Activated T-cell treated with anti-CD3 and anti-CD28 coated beads, Interleukin-2, amount 50 U/mL, for 24 hours (primary cell): Measurements from ENCODE around the gene KCTD15.

ENCODE experiments used
- DNase-seq: peaks from one replicate; pipeline ENCODE4 v3.0.0-alpha.2; 2020
- H3K27ac Mint-ChIP-seq: 2 replicates; pipeline ENCODE4 v1.8.0; 2020; ENCODE audit warnings: mild to moderate bottlenecking, mixed read lengths
- H3K27me3 Mint-ChIP-seq: 2 replicates; pipeline ENCODE4 v1.8.0; 2020; ENCODE audit warnings: mixed read lengths
- H3K36me3 Mint-ChIP-seq: 2 replicates; pipeline ENCODE4 v1.8.0; 2020; ENCODE audit warnings: low read depth, mixed read lengths
- H3K4me1 Mint-ChIP-seq: 2 replicates; pipeline ENCODE4 v1.8.0; 2020; ENCODE audit warnings: low read depth, mixed read lengths
- H3K4me3 Mint-ChIP-seq: 2 replicates; pipeline ENCODE4 v1.8.0; 2020; ENCODE audit warnings: mild to moderate bottlenecking, moderate library complexity, mixed read lengths
- H3K9me3 Mint-ChIP-seq: 2 replicates; pipeline ENCODE4 v1.8.0; 2020; ENCODE audit warnings: mixed read lengths

The KCTD15 gene

GRCh38 chr19:33826521-33826920, 29.9 kb downstream of the KCTD15 start:
- Mint-ChIP-seq H3K4me3 (no peak overlapping the region), H3K27ac (no peak overlapping the region)

GRCh38 chr19:33828266-33829075, 31.8 kb downstream of the KCTD15 start:
- no peak overlapping the region for H3K27ac Mint-ChIP-seq
- DNase-seq, result no peak
- H3K4me3 Mint-ChIP-seq, result no peak overlapping the region
- peaks cover 28% of the 10 kb centered on the region for H3K27me3 Mint-ChIP-seq
- no peaks in the 10 kb centered on the region for H3K36me3 Mint-ChIP-seq
- no peaks in the 10 kb centered on the region for H3K4me1 Mint-ChIP-seq
- no peaks in the 10 kb centered on the region for H3K9me3 Mint-ChIP-seq

More at GRCh38 chr19:33826521-33826920, 29.9 kb downstream of the KCTD15 start:
- Mint-ChIP-seq H3K27me3 (peaks cover 30% of the 10 kb centered on the region), H3K4me1 (peaks cover 4% of the 10 kb centered on the region), H3K36me3 (no peaks in the 10 kb centered on the region), H3K9me3 (no peaks in the 10 kb centered on the region)
- no peak for DNase-seq

GRCh38 chr19:33830264-33830663, 33.6 kb downstream of the KCTD15 start:
- H3K36me3 Mint-ChIP-seq, result no peaks in the 10 kb centered on the region
- peaks cover 28% of the 10 kb centered on the region for H3K27me3 Mint-ChIP-seq
- H3K4me3 Mint-ChIP-seq, result no peak overlapping the region
- DNase-seq, result no peak
- no peaks in the 10 kb centered on the region for H3K9me3 Mint-ChIP-seq
- no peaks in the 10 kb centered on the region for H3K4me1 Mint-ChIP-seq
- H3K27ac Mint-ChIP-seq, result no peak overlapping the region

GRCh38 chr19:33831825-33832224, 35.2 kb downstream of the KCTD15 start:
- Mint-ChIP-seq H3K9me3 (no peaks in the 10 kb centered on the region), H3K27me3 (peaks cover 22% of the 10 kb centered on the region), H3K4me3 (no peak overlapping the region), H3K4me1 (no peaks in the 10 kb centered on the region), H3K27ac (no peak overlapping the region), H3K36me3 (no peaks in the 10 kb centered on the region)
- no peak for DNase-seq

GRCh38 chr19:33832633-33833032, 36.0 kb downstream of the KCTD15 start:
- peaks cover 22% of the 10 kb centered on the region for H3K27me3 Mint-ChIP-seq

GRCh38 chr19:33840382-33840781, 43.7 kb downstream of the KCTD15 start:
- Mint-ChIP-seq H3K4me3 (no peak overlapping the region), H3K9me3 (no peaks in the 10 kb centered on the region), H3K4me1 (no peaks in the 10 kb centered on the region), H3K36me3 (no peaks in the 10 kb centered on the region), H3K27me3 (peaks cover 42% of the 10 kb centered on the region), H3K27ac (no peak overlapping the region)
- no peak for DNase-seq

More at GRCh38 chr19:33832633-33833032, 36.0 kb downstream of the KCTD15 start:
- Mint-ChIP-seq H3K9me3 (no peaks in the 10 kb centered on the region), H3K4me3 (no peak overlapping the region), H3K4me1 (no peaks in the 10 kb centered on the region), H3K27ac (no peak overlapping the region), H3K36me3 (no peaks in the 10 kb centered on the region)
- DNase-seq, result no peak

- Mint-ChIP-seq H3K27me3 (peaks cover 45% of the 10 kb centered on the region), H3K4me3 (no peak overlapping the region), H3K4me1 (no peaks in the 10 kb centered on the region), H3K9me3 (no peaks in the 10 kb centered on the region), H3K36me3 (no peaks in the 10 kb centered on the region), H3K27ac (no peak overlapping the region)
- DNase-seq, result no peak
Observed at GRCh38 chr19:33840783-33841182, 44.1 kb downstream of the KCTD15 start.

GRCh38 chr19:33841685-33842084, 45.0 kb downstream of the KCTD15 start:
- peaks cover 45% of the 10 kb centered on the region for H3K27me3 Mint-ChIP-seq
- H3K27ac Mint-ChIP-seq, result no peak overlapping the region
- no peaks in the 10 kb centered on the region for H3K9me3 Mint-ChIP-seq
- no peaks in the 10 kb centered on the region for H3K4me1 Mint-ChIP-seq
- DNase-seq, result no peak
- H3K36me3 Mint-ChIP-seq, result no peaks in the 10 kb centered on the region
- H3K4me3 Mint-ChIP-seq, result no peak overlapping the region

- H3K36me3 Mint-ChIP-seq, result no peaks in the 10 kb centered on the region
- no peaks in the 10 kb centered on the region for H3K4me1 Mint-ChIP-seq
- H3K27ac Mint-ChIP-seq, result no peak overlapping the region
- H3K4me3 Mint-ChIP-seq, result no peak overlapping the region
- H3K9me3 Mint-ChIP-seq, result no peaks in the 10 kb centered on the region
- peaks cover 42% of the 10 kb centered on the region for H3K27me3 Mint-ChIP-seq
- DNase-seq, result no peak
Observed at GRCh38 chr19:33844478-33844877, 47.8 kb downstream of the KCTD15 start.

- Mint-ChIP-seq H3K4me3 (no peak overlapping the region), H3K27ac (no peak overlapping the region), H3K9me3 (peaks cover 5% of the 10 kb centered on the region), H3K36me3 (no peaks in the 10 kb centered on the region), H3K27me3 (peaks cover 42% of the 10 kb centered on the region), H3K4me1 (no peaks in the 10 kb centered on the region)
- DNase-seq, result no peak
Observed at GRCh38 chr19:33845498-33845897, 48.8 kb downstream of the KCTD15 start.

- Mint-ChIP-seq H3K4me3 (no peak overlapping the region), H3K36me3 (no peaks in the 10 kb centered on the region), H3K9me3 (peaks cover 13% of the 10 kb centered on the region), H3K27ac (no peak overlapping the region), H3K27me3 (peaks cover 15% of the 10 kb centered on the region), H3K4me1 (no peaks in the 10 kb centered on the region)
- no peak for DNase-seq
Observed at GRCh38 chr19:33849551-33850147, 53.0 kb downstream of the KCTD15 start.

GRCh38 chr19:33859016-33859415, 62.3 kb downstream of the KCTD15 start:
- Mint-ChIP-seq H3K4me3 (no peak overlapping the region), H3K9me3 (no peaks in the 10 kb centered on the region), H3K36me3 (no peaks in the 10 kb centered on the region), H3K4me1 (no peaks in the 10 kb centered on the region), H3K27me3 (no peaks in the 10 kb centered on the region), H3K27ac (no peak overlapping the region)
- DNase-seq, result no peak

GRCh38 chr19:33860312-33861090, 63.8 kb downstream of the KCTD15 start:
- no peak overlapping the region for H3K4me3 Mint-ChIP-seq
- no peaks in the 10 kb centered on the region for H3K4me1 Mint-ChIP-seq
- H3K36me3 Mint-ChIP-seq, result no peaks in the 10 kb centered on the region
- peaks cover 3% of the 10 kb centered on the region for H3K27me3 Mint-ChIP-seq
- H3K9me3 Mint-ChIP-seq, result no peaks in the 10 kb centered on the region
- no peak for DNase-seq
- H3K27ac Mint-ChIP-seq, result no peak overlapping the region

- no peak overlapping the region for H3K4me3 Mint-ChIP-seq
- H3K4me1 Mint-ChIP-seq, result no peaks in the 10 kb centered on the region
- no peak for DNase-seq
- H3K36me3 Mint-ChIP-seq, result no peaks in the 10 kb centered on the region
- H3K9me3 Mint-ChIP-seq, result no peaks in the 10 kb centered on the region
- H3K27ac Mint-ChIP-seq, result no peak overlapping the region
- H3K27me3 Mint-ChIP-seq, result peaks cover 5% of the 10 kb centered on the region
Observed at GRCh38 chr19:33861950-33862349, 65.3 kb downstream of the KCTD15 start.

GRCh38 chr19:33862981-33863380, 66.3 kb downstream of the KCTD15 start:
- H3K36me3 Mint-ChIP-seq, result no peaks in the 10 kb centered on the region
- H3K4me1 Mint-ChIP-seq, result no peaks in the 10 kb centered on the region
- DNase-seq, result no peak
- no peaks in the 10 kb centered on the region for H3K9me3 Mint-ChIP-seq
- H3K27ac Mint-ChIP-seq, result no peak overlapping the region
- no peak overlapping the region for H3K4me3 Mint-ChIP-seq
- peaks cover 8% of the 10 kb centered on the region for H3K27me3 Mint-ChIP-seq
